NCI-H2107 treated with DMSO at 0.1 percent for 48 hours (cell line): ENCODE measurements around the gene INA.

ENCODE experiments used
- DNase-seq: peaks from one replicate; lab custom pipeline; 2025; ENCODE audit not compliant: unreplicated experiment; lab: John Stamatoyannopoulos, UW

The INA gene

GRCh38 chr10:103273041-103273441, 3.9 kb upstream of the INA start:
- no peak for DNase-seq

- DNase-seq: no peak
These were observed 565 bp upstream of the INA start for GRCh38 chr10:103276251-103276895.

- no peak for DNase-seq
These were observed 987 bp downstream of the INA start for GRCh38 chr10:103277713-103278536.

- no peak for DNase-seq
These were observed 1.5 kb downstream of the INA start for GRCh38 chr10:103278537-103278823.

- no peak for DNase-seq
These were observed 1.9 kb downstream of the INA start for GRCh38 chr10:103278862-103279298.

- no peak for DNase-seq
These were observed 3.1 kb downstream of the INA start for GRCh38 chr10:103280031-103280430.

GRCh38 chr10:103280506-103280905, 3.6 kb downstream of the INA start:
- DNase-seq: no peak

GRCh38 chr10:103281753-103282152, 4.8 kb downstream of the INA start:
- DNase-seq: peak; percentile 55

- DNase-seq: no peak
These were observed 6.0 kb downstream of the INA start for GRCh38 chr10:103282961-103283360.

- DNase-seq: no peak
These were observed 7.2 kb downstream of the INA start for GRCh38 chr10:103284170-103284569.

GRCh38 chr10:103287992-103288391, 11.1 kb downstream of the INA start:
- DNase-seq: no peak

GRCh38 chr10:103291588-103291987, 14.7 kb downstream of the INA start:
- no peak for DNase-seq

GRCh38 chr10:103295374-103296015, 18.6 kb downstream of the INA start:
- DNase-seq: no peak

- no peak for DNase-seq
These were observed 30.7 kb downstream of the INA start for GRCh38 chr10:103307594-103307993.

- no peak for DNase-seq
These were observed 33.3 kb downstream of the INA start for GRCh38 chr10:103310197-103310596.

- no peak for DNase-seq
These were observed 39.1 kb downstream of the INA start for GRCh38 chr10:103316087-103316486.

- no peak for DNase-seq
These were observed 51.0 kb downstream of the INA start for GRCh38 chr10:103327906-103328305.

GRCh38 chr10:103333934-103334520, 57.1 kb downstream of the INA start:
- DNase-seq: no peak

- no peak for DNase-seq
These were observed 57.6 kb downstream of the INA start for GRCh38 chr10:103334567-103334966.

GRCh38 chr10:103336370-103336769, 59.4 kb downstream of the INA start:
- DNase-seq: no peak
